Common myeloid progenitor, CD34-positive (primary cell): ENCODE data around the gene TEX38.
"Not testable (repeated sequence)": the region's sequence is repeated elsewhere in the genome, so short reads cannot be mapped to it uniquely, and the experiment has no call there.

Experiments
- CTCF ChIA-PET: fragments of 350-600 bp; sonication (Branson Sonifier 250); formaldehyde crosslinking; loops from one replicate; lab custom pipeline; 2021; ENCODE audit warnings: antibody characterized with exemption; lab: Charles Lee
- POLR2A ChIA-PET: fragments of 350-600 bp; sonication (Branson Sonifier 250); formaldehyde crosslinking; loops from one replicate; lab custom pipeline; 2021; ENCODE audit warnings: antibody characterized with exemption; lab: Charles Lee
- DNase-seq, 3 donors: peaks; one replicate each; pipeline versions ENCODE4 v3.0.0 to v3.0.0-alpha.2; 2013
- H3K27ac ChIP-seq, 2 experiments: 1 replicate in 1 of 2; 2 replicates in 1 of 2; pipeline ENCODE4 v1.7.0; 2013; ENCODE audit warnings: inconsistent platforms in 2 of 2, low read length in 2 of 2, mild to moderate bottlenecking in 2 of 2, low read depth in 1 of 2, moderate library complexity in 1 of 2; ENCODE audit not compliant: severe bottlenecking in 2 of 2, insufficient read depth in 1 of 2, poor library complexity in 1 of 2
- H3K27me3 ChIP-seq, 5 experiments: replicated peaks in 2 of 5; 1 replicate in 3 of 5; 2 replicates in 2 of 5; pipeline versions ENCODE4 v1.6.1 to v1.7.0; 2013; ENCODE audit warnings: low read length in 4 of 5, mild to moderate bottlenecking in 2 of 5, moderate library complexity in 2 of 5, inconsistent platforms in 1 of 5; ENCODE audit not compliant: insufficient read depth in 5 of 5, control insufficient read depth in 4 of 5
- H3K36me3 ChIP-seq, 4 experiments: 1 replicate in 2 of 4; 2 replicates in 2 of 4; pipeline versions ENCODE4 v1.6.1 to v1.7.0; 2013; ENCODE audit warnings: low read length in 3 of 4, control low read depth in 1 of 4, mild to moderate bottlenecking in 1 of 4; ENCODE audit not compliant: control insufficient read depth in 4 of 4, insufficient read depth in 4 of 4
- H3K4me1 ChIP-seq, 4 experiments: 1 replicate in 3 of 4; 2 replicates in 1 of 4; pipeline versions ENCODE4 v1.6.1 to v1.7.1; 2013; ENCODE audit warnings: low read length in 3 of 4, mild to moderate bottlenecking in 3 of 4, control low read depth in 1 of 4, inconsistent platforms in 1 of 4, moderate library complexity in 1 of 4; ENCODE audit not compliant: control insufficient read depth in 4 of 4, insufficient read depth in 4 of 4; ENCODE audit errors: control extremely low read depth in 1 of 4
- H3K4me3 ChIP-seq, 7 experiments: 1 replicate in 4 of 7; 2 replicates in 3 of 7; pipeline versions ENCODE4 v1.5.1 to v1.7.0; 2013; ENCODE audit warnings: mild to moderate bottlenecking in 7 of 7, low read length in 6 of 7, moderate library complexity in 6 of 7, inconsistent platforms in 2 of 7, low read depth in 2 of 7, control low read depth in 1 of 7; ENCODE audit not compliant: insufficient read depth in 4 of 7, control insufficient read depth in 1 of 7; ENCODE audit errors: extremely low read depth in 1 of 7
- H3K9me3 ChIP-seq, 5 experiments: 1 replicate in 4 of 5; 2 replicates in 1 of 5; pipeline versions ENCODE4 v1.6.1 to v1.7.1; 2013; ENCODE audit warnings: low read length in 4 of 5, mild to moderate bottlenecking in 2 of 5, inconsistent platforms in 1 of 5, low read depth in 1 of 5, moderate library complexity in 1 of 5; ENCODE audit not compliant: control insufficient read depth in 4 of 5, insufficient read depth in 2 of 5; ENCODE audit errors: control extremely low read depth in 1 of 5
- WGBS: methylation state at CpG from one replicate; pipeline ENCODE4 v1.1.5; 2013; ENCODE audit not compliant: insufficient coverage; 5-methylcytosine and 5-hydroxymethylcytosine counted together

The TEX38 gene

DNA sequence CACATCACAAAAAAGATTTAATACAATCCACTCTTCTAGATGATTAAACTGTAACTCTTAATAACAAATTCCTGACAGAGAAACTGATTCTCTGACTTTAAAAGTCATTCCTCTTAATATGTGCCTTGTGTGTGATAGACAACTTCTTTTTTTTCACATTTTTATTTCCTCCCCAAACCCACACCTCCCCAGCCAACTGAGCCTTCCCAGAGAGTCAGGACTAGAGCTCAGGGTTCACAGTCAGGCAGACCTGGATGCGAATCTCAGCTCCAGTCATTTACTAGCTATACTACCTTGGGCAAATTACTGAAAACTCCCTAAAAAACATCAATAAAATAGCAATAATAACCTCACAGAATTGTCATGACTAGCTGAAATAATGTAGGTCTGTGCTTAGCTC is 17.6 kb upstream of the TEX38 start:
- ChIA-PET CTCF (no interaction called here), POLR2A (no interaction called here)
- no peaks in the 10 kb centered on the region for H3K27me3 ChIP-seq
- H3K27ac ChIP-seq, result no peak overlapping the region
- H3K4me1 ChIP-seq, result no peaks in the 10 kb centered on the region
- peaks cover 26 to 56% (median 33%) of the 10 kb centered on the region in 4 experiments for H3K36me3 ChIP-seq
- H3K9me3 ChIP-seq, result peaks cover 0 to 15% (median 5%) of the 10 kb centered on the region in 5 experiments
- DNase-seq, result no peak
- WGBS, result 100% methylated on average over 1 of the region's 1 CpG
- H3K4me3 ChIP-seq, result no peak overlapping the region

DNA sequence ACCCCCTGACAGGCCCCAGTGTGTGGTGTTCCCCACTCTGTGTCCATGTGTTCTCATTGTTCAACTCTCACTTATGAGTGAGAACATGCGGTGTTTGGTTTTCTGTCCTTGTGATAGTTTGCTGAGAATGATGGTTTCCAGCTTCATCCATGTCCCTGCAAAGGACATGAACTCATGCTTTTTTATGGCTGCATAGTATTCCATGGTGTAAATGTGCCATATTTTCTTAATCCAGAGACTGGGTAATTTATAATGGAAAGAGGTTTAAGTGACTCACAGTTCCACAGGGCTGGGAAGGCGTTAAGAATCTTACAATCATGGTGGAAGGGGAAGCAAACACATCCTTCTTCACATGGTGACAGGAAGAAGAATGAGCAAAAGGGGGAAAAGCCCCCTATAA is 17.0 kb upstream of the TEX38 start:
- CTCF ChIA-PET, H3K4me3 ChIP-seq, H3K27ac ChIP-seq, DNase-seq, POLR2A ChIA-PET, H3K27me3 ChIP-seq, H3K4me1 ChIP-seq: not testable (repeated sequence)
- Histone ChIP-seq H3K36me3 (peaks cover 23 to 50% (median 30%) of the 10 kb centered on the region in 4 experiments), H3K9me3 (peaks cover 0 to 11% (median 0%) of the 10 kb centered on the region in 5 experiments)
- 100% methylated on average over 1 of the region's 2 CpGs for WGBS

DNA sequence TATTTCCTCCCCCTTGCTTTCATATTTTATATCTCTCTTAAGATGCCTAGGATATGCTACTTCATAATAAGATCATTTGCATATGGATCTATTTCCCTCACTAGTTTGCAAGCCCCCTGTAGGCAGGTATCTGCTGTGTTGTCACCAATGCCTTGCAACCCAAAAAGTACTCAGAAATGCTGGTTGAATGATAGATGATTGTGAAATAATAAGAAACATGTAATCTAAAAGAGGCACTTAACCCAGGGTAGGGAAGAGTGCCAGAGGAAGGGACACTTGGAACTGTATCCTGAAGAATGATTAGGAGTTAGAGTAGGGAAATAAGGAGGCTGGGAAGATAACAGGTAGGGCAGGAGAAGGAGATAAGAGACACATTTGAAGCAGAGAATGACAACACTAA is 15.8 kb upstream of the TEX38 start:
- Histone ChIP-seq H3K4me3 (no peak overlapping the region), H3K36me3 (peaks cover 15 to 40% (median 24%) of the 10 kb centered on the region in 4 experiments), H3K9me3 (no peaks in the 10 kb centered on the region), H3K27ac (no peak overlapping the region), H3K4me1 (no peaks in the 10 kb centered on the region), H3K27me3 (no peaks in the 10 kb centered on the region)
- ChIA-PET CTCF (interaction anchor here (1.3 kb wide), 1 partner anchor 34 kb away, joined by 3 read pairs; no protein-coding TSS in a partner anchor), POLR2A (no interaction called here)
- no peak for DNase-seq

DNA sequence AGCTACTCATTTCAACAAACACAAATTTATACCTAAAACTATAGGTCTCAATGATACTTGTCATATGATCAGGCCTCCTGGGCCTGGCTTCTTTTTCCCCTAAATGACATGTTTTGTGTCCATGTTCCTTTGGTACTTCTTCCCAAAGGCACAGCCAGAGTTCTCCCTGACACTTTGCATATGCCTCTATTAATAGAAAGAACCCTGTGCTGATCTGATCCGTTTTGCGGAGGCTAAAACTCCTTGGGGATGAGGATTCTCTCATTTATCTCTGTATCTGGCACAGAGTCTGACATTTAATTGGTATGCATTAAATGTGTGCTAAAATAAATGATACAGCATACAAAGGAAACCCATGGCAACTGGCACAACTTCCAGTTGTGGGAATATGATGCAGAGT is 15.0 kb upstream of the TEX38 start:
- POLR2A ChIA-PET, result no interaction called here
- Histone ChIP-seq H3K36me3 (peaks cover 15 to 41% (median 24%) of the 10 kb centered on the region in 4 experiments), H3K4me3 (no peak overlapping the region), H3K27me3 (no peaks in the 10 kb centered on the region), H3K4me1 (no peaks in the 10 kb centered on the region), H3K9me3 (no peaks in the 10 kb centered on the region), H3K27ac (no peak overlapping the region)
- CTCF ChIA-PET, result interaction anchor here (1.0 kb wide), 1 partner anchor 11 kb away, joined by 4 read pairs; the partner anchor contains the start of gene ATPAF1
- 100% methylated on average over 2 of the region's 2 CpGs for WGBS
- no peak for DNase-seq

- Histone ChIP-seq H3K4me3 (no peak overlapping the region), H3K27me3 (no peaks in the 10 kb centered on the region), H3K4me1 (no peaks in the 10 kb centered on the region), H3K27ac (no peak overlapping the region), H3K36me3 (peaks cover 15 to 35% (median 24%) of the 10 kb centered on the region in 4 experiments), H3K9me3 (no peaks in the 10 kb centered on the region)
- CTCF ChIA-PET, result interaction anchor here (1.0 kb wide), 1 partner anchor 10 kb away, joined by 4 read pairs; the partner anchor contains the start of gene ATPAF1
- POLR2A ChIA-PET, result no interaction called here
- WGBS, result no CpG with 5 or more reads among the region's 1 CpG
- no peak for DNase-seq
These were observed 13.9 kb upstream of the TEX38 start for GRCh38 chr1:46657775-46658174.

DNA sequence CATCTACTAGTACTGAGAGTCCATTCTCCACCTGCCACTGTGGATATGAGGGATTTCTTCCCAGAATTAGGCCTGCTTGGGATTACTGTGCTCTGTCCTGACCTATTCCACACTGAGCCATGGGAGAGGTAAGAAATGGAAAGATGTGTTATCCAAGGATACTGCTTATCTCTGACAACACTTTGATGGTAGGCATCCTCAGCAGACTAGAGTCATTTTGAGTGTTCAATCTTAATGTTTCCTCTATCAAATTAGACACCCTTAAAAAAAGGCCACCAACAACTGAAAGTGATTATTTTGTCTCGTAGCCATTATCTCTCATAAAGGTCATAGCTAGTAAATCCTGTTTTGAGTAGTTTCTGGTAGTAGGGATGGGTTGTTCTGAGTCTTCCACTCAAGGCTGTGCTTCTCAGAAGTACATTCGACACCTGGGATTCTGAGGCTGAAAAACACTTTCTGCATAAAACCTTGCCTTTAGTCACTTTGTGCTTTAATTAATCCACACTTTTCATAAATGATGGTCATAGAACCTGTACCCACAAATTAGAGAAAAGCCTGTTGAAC is 12.3 kb upstream of the TEX38 start:
- 80% methylated on average over 1 of the region's 2 CpGs for WGBS
- H3K27ac ChIP-seq, result no peak overlapping the region
- DNase-seq, result no peak
- no peak overlapping the region for H3K4me3 ChIP-seq
- no peaks in the 10 kb centered on the region for H3K4me1 ChIP-seq
- H3K36me3 ChIP-seq, result peaks cover 15 to 45% (median 22%) of the 10 kb centered on the region in 4 experiments
- no peaks in the 10 kb centered on the region for H3K27me3 ChIP-seq
- ChIA-PET CTCF (interaction anchor here (1.0 kb wide), 1 partner anchor 15 kb away, joined by 3 read pairs; no protein-coding TSS in a partner anchor), POLR2A (no interaction called here)
- H3K9me3 ChIP-seq, result no peaks in the 10 kb centered on the region

- H3K27me3 ChIP-seq, H3K4me1 ChIP-seq, DNase-seq, H3K27ac ChIP-seq, H3K4me3 ChIP-seq, POLR2A ChIA-PET, H3K9me3 ChIP-seq: not testable (repeated sequence)
- peaks cover 18 to 48% (median 24%) of the 10 kb centered on the region in 4 experiments for H3K36me3 ChIP-seq
- WGBS, result 100% methylated on average over 4 of the region's 5 CpGs
- CTCF ChIA-PET, result interaction anchor here (1.0 kb wide), 1 partner anchor 16 kb away, joined by 3 read pairs; no protein-coding TSS in a partner anchor
These were observed 11.5 kb upstream of the TEX38 start for GRCh38 chr1:46660116-46660515.
